Cortex of kidney (tissue), 1 donor: ENCODE measurements around the gene ARFGAP1.
"Not testable (repeated sequence)": the region's sequence is repeated elsewhere in the genome, so short reads cannot be mapped to it uniquely, and the experiment has no call there.

Source experiments
- DNase-seq: peaks from one replicate; lab custom pipeline; 2025; lab: John Stamatoyannopoulos, UW

The ARFGAP1 gene

GRCh38 chr20:63241272-63241671 lies 31.3 kb upstream of the ARFGAP1 start:
- DNase-seq, result no peak

- no peak for DNase-seq
These were observed 29.9 kb upstream of the ARFGAP1 start for GRCh38 chr20:63242736-63243135.

- no peak for DNase-seq
These were observed 28.9 kb upstream of the ARFGAP1 start for GRCh38 chr20:63243604-63244247.

GRCh38 chr20:63244468-63244867 lies 28.1 kb upstream of the ARFGAP1 start:
- no peak for DNase-seq

GRCh38 chr20:63246490-63247288 lies 25.9 kb upstream of the ARFGAP1 start:
- no peak for DNase-seq

- DNase-seq, result no peak
These were observed 24.9 kb upstream of the ARFGAP1 start for GRCh38 chr20:63247671-63248228.

GRCh38 chr20:63248835-63249591 lies 23.6 kb upstream of the ARFGAP1 start:
- DNase-seq, result no peak

GRCh38 chr20:63249891-63250290 lies 22.7 kb upstream of the ARFGAP1 start:
- no peak for DNase-seq

- not testable (repeated sequence) for DNase-seq
These were observed 21.3 kb upstream of the ARFGAP1 start for GRCh38 chr20:63251350-63251749.

- no peak for DNase-seq
These were observed 20.3 kb upstream of the ARFGAP1 start for GRCh38 chr20:63252284-63252711.

GRCh38 chr20:63253065-63253437 lies 19.6 kb upstream of the ARFGAP1 start:
- no peak for DNase-seq

GRCh38 chr20:63253438-63254231 lies 19.0 kb upstream of the ARFGAP1 start:
- no peak for DNase-seq

- DNase-seq, result no peak
These were observed 18.4 kb upstream of the ARFGAP1 start, which contains the start of gene NKAIN4 for GRCh38 chr20:63254232-63254605. Gene NKAIN4 (minus strand): TSS chr20:63254463. CDS start chr20:63254450, 13 bp downstream.

- DNase-seq, result no peak
These were observed 17.8 kb upstream of the ARFGAP1 start for GRCh38 chr20:63254606-63255384.

- DNase-seq, result no peak
These were observed 16.5 kb upstream of the ARFGAP1 start for GRCh38 chr20:63255931-63256704.

GRCh38 chr20:63256954-63257353 lies 15.7 kb upstream of the ARFGAP1 start:
- DNase-seq, result no peak

- DNase-seq, result no peak
These were observed 15.0 kb upstream of the ARFGAP1 start for GRCh38 chr20:63257629-63258028.

GRCh38 chr20:63258781-63259180 lies 13.8 kb upstream of the ARFGAP1 start:
- no peak for DNase-seq

GRCh38 chr20:63259734-63260460 lies 12.7 kb upstream of the ARFGAP1 start:
- no peak for DNase-seq
